Measurements from ENCODE around the gene PRR3. TPM values are rescaled to one million over a fixed set of nuclear protein-coding genes. Genes with fewer than 3 reads are reported as not detected.

The PRR3 gene
- total RNA-seq, 1 donor from 2014 or later: 8.6 TPM

DNA sequence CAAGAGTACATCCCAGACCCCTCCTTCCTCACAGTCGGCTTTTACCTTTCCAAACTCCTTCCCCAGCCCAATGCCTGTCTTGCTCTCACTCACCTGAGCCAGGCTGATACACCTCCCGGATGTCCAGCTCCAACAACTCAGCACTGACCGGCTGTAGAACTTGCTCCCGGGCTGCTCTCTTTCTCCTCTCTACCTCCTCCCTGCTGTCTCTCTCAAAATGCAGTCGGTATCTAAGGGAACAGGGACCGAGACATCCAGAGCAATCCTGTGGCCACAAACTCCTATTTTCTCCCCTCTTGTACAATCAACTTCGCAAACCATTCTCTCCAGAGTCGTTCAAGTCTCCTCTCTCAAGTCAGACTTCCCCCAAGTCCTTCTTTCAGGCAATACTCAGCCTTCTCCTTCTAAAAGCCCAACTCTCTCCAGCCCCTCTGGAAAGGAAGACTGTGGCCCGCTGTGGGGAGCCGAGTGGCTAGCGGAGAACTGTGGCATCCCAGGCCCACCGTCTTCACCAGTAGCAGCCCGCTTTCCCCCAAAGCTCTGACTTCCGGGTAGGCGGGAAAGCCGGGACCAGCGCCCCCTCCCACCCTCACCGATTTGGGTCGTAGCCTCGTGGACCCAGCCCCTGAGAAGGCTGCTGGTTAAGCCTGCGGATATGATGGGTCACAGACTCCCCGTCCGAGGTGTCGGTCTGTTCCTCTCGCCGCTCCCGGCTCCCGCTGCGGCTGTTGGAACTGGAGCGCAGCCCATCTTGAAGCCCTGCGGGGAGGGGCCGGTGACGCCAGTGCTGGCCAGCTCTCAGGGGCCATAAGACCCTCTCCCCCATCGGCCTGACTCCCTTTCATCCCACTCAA is 1.9 kb upstream of the PRR3 start:
- TF ChIP-seq, protein P1, sequence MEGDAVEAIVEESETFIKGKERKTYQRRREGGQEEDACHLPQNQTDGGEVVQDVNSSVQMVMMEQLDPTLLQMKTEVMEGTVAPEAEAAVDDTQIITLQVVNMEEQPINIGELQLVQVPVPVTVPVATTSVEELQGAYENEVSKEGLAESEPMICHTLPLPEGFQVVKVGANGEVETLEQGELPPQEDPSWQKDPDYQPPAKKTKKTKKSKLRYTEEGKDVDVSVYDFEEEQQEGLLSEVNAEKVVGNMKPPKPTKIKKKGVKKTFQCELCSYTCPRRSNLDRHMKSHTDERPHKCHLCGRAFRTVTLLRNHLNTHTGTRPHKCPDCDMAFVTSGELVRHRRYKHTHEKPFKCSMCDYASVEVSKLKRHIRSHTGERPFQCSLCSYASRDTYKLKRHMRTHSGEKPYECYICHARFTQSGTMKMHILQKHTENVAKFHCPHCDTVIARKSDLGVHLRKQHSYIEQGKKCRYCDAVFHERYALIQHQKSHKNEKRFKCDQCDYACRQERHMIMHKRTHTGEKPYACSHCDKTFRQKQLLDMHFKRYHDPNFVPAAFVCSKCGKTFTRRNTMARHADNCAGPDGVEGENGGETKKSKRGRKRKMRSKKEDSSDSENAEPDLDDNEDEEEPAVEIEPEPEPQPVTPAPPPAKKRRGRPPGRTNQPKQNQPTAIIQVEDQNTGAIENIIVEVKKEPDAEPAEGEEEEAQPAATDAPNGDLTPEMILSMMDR (IDR thresholded peaks at IDR 0.05; ENCODE audit: insufficient read depth, low read length, poor library complexity, severe bottlenecking): no peak
- peaks cover 2% of the 10 kb centered on the region for H3K36me3 ChIP-seq (ENCODE audit: control insufficient read depth, insufficient read depth, low read length)
- DNase-seq (ENCODE audit: low read depth): no peak
- H3K27me3 ChIP-seq (ENCODE audit: control insufficient read depth, insufficient read depth, low read length): no peaks in the 10 kb centered on the region
- H3K4me3 ChIP-seq (ENCODE audit: low read depth, low read length): peak overlapping the region; percentile 67

DNA sequence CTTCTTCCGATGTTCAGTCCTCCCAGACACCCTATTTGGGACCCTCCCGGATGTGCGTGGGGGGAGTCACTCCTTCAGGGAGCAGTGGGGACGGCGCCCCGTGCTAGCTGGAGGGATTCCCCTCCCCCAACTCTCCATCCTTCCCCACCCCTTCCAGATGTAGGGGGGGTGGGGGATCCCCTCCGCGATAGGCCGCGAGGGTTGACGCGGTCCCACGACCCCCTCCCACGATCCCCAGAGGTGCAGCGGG is 1.4 kb upstream of the PRR3 start:
- DNase-seq (ENCODE audit: low read depth): no peak
- no peaks in the 10 kb centered on the region for H3K27me3 ChIP-seq (ENCODE audit: control insufficient read depth, insufficient read depth, low read length)
- TF ChIP-seq, protein P1 (IDR thresholded peaks at IDR 0.05; ENCODE audit: insufficient read depth, low read length, poor library complexity, severe bottlenecking): no peak
- H3K36me3 ChIP-seq (ENCODE audit: control insufficient read depth, insufficient read depth, low read length): peaks cover 2% of the 10 kb centered on the region
- H3K4me3 ChIP-seq (ENCODE audit: low read depth, low read length): peak overlapping the region; percentile 67

DNA sequence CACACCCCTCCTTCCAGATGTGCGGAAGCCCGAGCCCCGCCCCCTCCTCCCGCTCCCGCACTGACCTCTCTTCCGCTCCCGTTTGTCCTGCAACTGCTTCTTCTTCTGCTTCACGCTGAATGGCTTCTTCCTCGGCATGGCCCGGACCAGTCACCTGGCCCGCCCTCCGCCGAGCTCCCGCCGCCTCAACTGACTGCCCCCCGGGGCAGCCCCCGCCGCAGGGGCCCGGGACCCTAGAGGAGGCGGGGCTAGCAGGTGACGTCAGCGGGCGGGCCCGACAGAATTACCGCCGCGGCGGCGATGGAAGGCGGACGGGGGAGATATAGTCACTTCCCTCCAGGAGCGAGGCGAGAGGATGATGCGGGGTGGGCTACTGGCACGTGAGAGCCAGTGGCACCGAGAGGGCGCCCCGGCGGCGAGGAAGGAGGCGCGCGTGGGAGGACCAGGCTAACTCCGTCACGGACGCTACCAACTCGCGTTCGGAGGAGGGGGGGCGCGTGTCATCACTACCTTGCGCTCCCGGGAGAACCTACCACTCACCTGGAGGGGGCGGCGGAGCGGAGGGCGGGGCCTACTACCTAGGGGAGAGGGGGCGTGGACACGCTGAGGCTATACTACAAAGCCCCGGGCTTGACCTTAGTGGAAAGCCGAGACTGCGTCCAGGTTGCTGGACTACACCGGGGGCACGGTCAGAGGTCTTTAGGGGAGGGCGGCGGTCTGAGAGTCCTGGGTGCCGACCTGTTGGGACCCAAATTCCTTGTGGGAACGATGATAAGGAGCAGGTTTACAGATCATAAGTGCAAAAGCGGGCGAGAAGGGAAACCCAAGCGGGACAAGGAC is 809 bp upstream of the PRR3 start, which contains the start of gene GNL1:
Gene GNL1 (minus strand): TSS at position 424 of the 840 bp plus-strand sequence. CDS start 286 bp downstream, at position 138.
- Histone ChIP-seq H3K36me3 (ENCODE audit: control insufficient read depth, insufficient read depth, low read length) (peaks cover 2% of the 10 kb centered on the region), H3K4me3 (ENCODE audit: low read depth, low read length) (peak within 1 kb of the TSS; percentile 67), H3K27me3 (ENCODE audit: control insufficient read depth, insufficient read depth, low read length) (no peaks in the 10 kb centered on the region)
- DNase-seq (ENCODE audit: low read depth): no peak
- TF ChIP-seq, protein P1 (IDR thresholded peaks at IDR 0.05; ENCODE audit: insufficient read depth, low read length, poor library complexity, severe bottlenecking): no peak

DNA sequence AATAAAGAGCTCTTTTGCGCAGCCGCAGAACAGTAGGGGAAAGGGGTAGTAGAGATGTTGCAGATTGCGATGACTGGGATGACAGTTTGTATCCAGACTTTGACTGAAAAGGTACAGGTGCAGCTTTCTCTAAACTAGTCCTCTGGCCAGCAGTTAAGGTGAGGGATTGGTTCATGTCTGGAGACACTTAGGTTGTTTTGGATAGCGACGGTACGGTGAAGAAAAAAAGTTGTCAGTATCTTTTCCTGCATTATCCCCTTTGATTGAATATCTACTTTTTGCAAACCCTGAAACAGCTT is 537 bp downstream of the PRR3 start:
- TF ChIP-seq, protein P1 (IDR thresholded peaks at IDR 0.05; ENCODE audit: insufficient read depth, low read length, poor library complexity, severe bottlenecking): no peak
- Histone ChIP-seq H3K4me3 (ENCODE audit: low read depth, low read length) (peak overlapping the region; percentile 67), H3K36me3 (ENCODE audit: control insufficient read depth, insufficient read depth, low read length) (peaks cover 2% of the 10 kb centered on the region), H3K27me3 (ENCODE audit: control insufficient read depth, insufficient read depth, low read length) (no peaks in the 10 kb centered on the region)
- DNase-seq (ENCODE audit: low read depth): no peak

DNA sequence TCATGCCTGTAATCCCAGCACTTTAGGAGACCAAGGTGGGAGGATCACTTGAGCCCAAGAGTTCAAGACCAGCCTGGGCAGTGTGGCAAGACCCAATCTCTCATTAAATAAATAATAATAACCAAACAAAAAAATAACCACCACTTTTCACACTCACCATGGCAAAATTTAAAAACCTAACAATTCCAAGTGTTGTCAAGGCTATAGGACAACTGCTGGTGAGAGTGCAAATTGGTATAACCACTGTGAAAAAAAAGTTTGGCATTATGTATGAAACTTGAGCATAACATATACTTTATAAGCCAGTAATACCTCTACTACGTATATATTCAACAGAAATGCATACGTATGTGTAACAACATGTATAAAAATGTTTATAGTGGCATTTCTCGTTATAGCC is 3.8 kb downstream of the PRR3 start:
- TF ChIP-seq, protein P1 (IDR thresholded peaks at IDR 0.05; ENCODE audit: insufficient read depth, low read length, poor library complexity, severe bottlenecking): no peak
- Histone ChIP-seq H3K27me3 (ENCODE audit: control insufficient read depth, insufficient read depth, low read length) (no peaks in the 10 kb centered on the region), H3K4me3 (ENCODE audit: low read depth, low read length) (no peak overlapping the region), H3K36me3 (ENCODE audit: control insufficient read depth, insufficient read depth, low read length) (peaks cover 1% of the 10 kb centered on the region)
- no peak for DNase-seq (ENCODE audit: low read depth)
